Embryonic facial prominence (tissue), 1 donor: ENCODE data around the gene REEP3.
"Not testable (repeated sequence)": the region's sequence is repeated elsewhere in the genome, so short reads cannot be mapped to it uniquely, and the experiment has no call there.

Source experiments
- DNase-seq: peaks from one replicate; pipeline ENCODE4 v3.0.0-alpha.2; 2016; ENCODE audit errors: extremely low spot score

The REEP3 gene

GRCh38 chr10:63630085-63630930 lies 109.1 kb downstream of the REEP3 start:
- peak; percentile 76 for DNase-seq

- DNase-seq: peak; percentile 93
Measured at GRCh38 chr10:63630931-63631680, 109.9 kb downstream of the REEP3 start.

GRCh38 chr10:63631991-63632390 lies 110.8 kb downstream of the REEP3 start:
- DNase-seq: no peak

- DNase-seq: no peak
Measured at GRCh38 chr10:63633677-63634487, 112.7 kb downstream of the REEP3 start.

- DNase-seq: no peak
Measured at GRCh38 chr10:63634488-63635065, 113.4 kb downstream of the REEP3 start.

GRCh38 chr10:63636812-63637211 lies 115.6 kb downstream of the REEP3 start:
- DNase-seq: no peak

GRCh38 chr10:63637901-63638327 lies 116.7 kb downstream of the REEP3 start:
- DNase-seq: no peak

GRCh38 chr10:63641366-63641765 lies 120.2 kb downstream of the REEP3 start:
- DNase-seq: no peak

GRCh38 chr10:63641799-63642198 lies 120.6 kb downstream of the REEP3 start:
- no peak for DNase-seq

GRCh38 chr10:63642808-63643207 lies 121.6 kb downstream of the REEP3 start:
- no peak for DNase-seq

- no peak for DNase-seq
Measured at GRCh38 chr10:63644418-63645142, 123.4 kb downstream of the REEP3 start.

GRCh38 chr10:63645195-63645594 lies 124.0 kb downstream of the REEP3 start:
- no peak for DNase-seq

GRCh38 chr10:63646491-63646890 lies 125.3 kb downstream of the REEP3 start:
- no peak for DNase-seq

- DNase-seq: no peak
Measured at GRCh38 chr10:63651864-63652263, 130.7 kb downstream of the REEP3 start.

- no peak for DNase-seq
Measured at GRCh38 chr10:63653747-63654146, 132.5 kb downstream of the REEP3 start.

- DNase-seq: no peak
Measured at GRCh38 chr10:63657761-63658160, 136.6 kb downstream of the REEP3 start.

GRCh38 chr10:63660941-63661340 lies 139.7 kb downstream of the REEP3 start:
- not testable (repeated sequence) for DNase-seq

GRCh38 chr10:63661347-63661746 lies 140.1 kb downstream of the REEP3 start:
- DNase-seq: no peak

- DNase-seq: no peak
Measured at GRCh38 chr10:63664341-63664885, 143.2 kb downstream of the REEP3 start.

GRCh38 chr10:63665006-63665580 lies 143.9 kb downstream of the REEP3 start:
- not testable (repeated sequence) for DNase-seq
